GM23338 (cell line): ENCODE data around the gene FAM111A.

Source experiments
- CREB1 ChIP-seq: fragments of 250-450 bp; sonication (Bioruptor Pico); IDR thresholded peaks from 2 replicates; pipeline ENCODE4 v1.5.0; 2020; ENCODE audit warnings: low read depth, mild to moderate bottlenecking, moderate library complexity
- EZH2 ChIP-seq: fragments of 200-600 bp; sonication (generic); IDR thresholded peaks from one replicate; pipeline ENCODE4 v1.8.0; 2017; ENCODE audit warnings: antibody characterized with exemption, mild to moderate bottlenecking, low read depth; ENCODE audit not compliant: unreplicated experiment
- JUNB ChIP-seq: IDR thresholded peaks from one replicate; pipeline ENCODE4 v1.6.1; 2016; ENCODE audit warnings: antibody characterized with exemption; ENCODE audit not compliant: unreplicated experiment
- POLR2AphosphoS5 ChIP-seq: IDR thresholded peaks from 2 replicates; pipeline ENCODE4 v1.6.1; 2016; ENCODE audit warnings: antibody characterized with exemption, low read depth
- ZNF114 ChIP-seq: fragments of 250-450 bp; sonication (Bioruptor Pico); IDR thresholded peaks from 2 replicates; pipeline ENCODE4 v1.5.0; 2020; ENCODE audit warnings: mild to moderate bottlenecking, moderate library complexity
- TF ChIP-seq, protein P1 (sequence below), 2 experiments: fragments of 200-600 bp in 1 of 2; sonication (generic) in 1 of 2; conservative IDR thresholded peaks; 2 replicates each; pipeline versions ENCODE4 v1.5.1 to v1.6.1; 2016 to 2017; ENCODE audit warnings: antibody characterized with exemption in 2 of 2, low read depth in 2 of 2, mild to moderate bottlenecking in 2 of 2, moderate library complexity in 1 of 2
- TF ChIP-seq, protein P2 (sequence below): IDR thresholded peaks from one replicate; pipeline ENCODE4 v1.6.1; 2018; ENCODE audit warnings: antibody characterized with exemption; ENCODE audit not compliant: unreplicated experiment

DNA sequence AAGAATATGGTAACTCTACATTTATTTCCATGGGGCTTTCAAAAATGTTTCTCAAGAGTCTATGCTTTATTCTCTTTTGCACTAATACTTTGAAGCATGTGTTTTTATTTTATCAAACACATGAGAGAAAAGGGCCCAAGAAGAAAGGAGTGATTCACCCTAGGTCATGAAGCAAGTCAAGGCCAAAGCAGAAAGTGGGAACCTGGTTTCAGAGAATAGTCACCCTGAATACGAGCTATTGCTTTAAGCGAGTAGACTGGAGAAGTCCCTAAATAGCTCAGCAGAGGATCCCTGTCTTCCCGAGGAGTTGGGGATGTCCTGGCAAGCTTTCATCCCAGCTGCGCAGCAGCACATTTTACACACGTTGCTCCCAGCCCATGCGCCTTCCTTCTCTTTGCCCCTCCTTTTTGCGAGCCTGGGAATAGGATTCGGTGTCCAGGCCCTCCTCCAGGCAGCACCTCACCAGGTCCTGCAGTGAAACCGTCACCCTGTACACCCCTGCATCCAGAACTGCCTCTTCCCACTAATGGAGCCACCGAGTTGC lies 51.0 kb downstream of the FAM111A start:
- TF ChIP-seq, protein P1, sequence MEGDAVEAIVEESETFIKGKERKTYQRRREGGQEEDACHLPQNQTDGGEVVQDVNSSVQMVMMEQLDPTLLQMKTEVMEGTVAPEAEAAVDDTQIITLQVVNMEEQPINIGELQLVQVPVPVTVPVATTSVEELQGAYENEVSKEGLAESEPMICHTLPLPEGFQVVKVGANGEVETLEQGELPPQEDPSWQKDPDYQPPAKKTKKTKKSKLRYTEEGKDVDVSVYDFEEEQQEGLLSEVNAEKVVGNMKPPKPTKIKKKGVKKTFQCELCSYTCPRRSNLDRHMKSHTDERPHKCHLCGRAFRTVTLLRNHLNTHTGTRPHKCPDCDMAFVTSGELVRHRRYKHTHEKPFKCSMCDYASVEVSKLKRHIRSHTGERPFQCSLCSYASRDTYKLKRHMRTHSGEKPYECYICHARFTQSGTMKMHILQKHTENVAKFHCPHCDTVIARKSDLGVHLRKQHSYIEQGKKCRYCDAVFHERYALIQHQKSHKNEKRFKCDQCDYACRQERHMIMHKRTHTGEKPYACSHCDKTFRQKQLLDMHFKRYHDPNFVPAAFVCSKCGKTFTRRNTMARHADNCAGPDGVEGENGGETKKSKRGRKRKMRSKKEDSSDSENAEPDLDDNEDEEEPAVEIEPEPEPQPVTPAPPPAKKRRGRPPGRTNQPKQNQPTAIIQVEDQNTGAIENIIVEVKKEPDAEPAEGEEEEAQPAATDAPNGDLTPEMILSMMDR (conservative IDR thresholded peaks at IDR 0.05; ENCODE audit: low read depth in 2 of 2): no peak
- TF ChIP-seq EZH2 (no peak), CREB1 (CRISPR knock-in tag) (no peak), JUNB (no peak), POLR2AphosphoS5 (no peak), ZNF114 (CRISPR knock-in tag) (no peak)
- TF ChIP-seq, protein P2, sequence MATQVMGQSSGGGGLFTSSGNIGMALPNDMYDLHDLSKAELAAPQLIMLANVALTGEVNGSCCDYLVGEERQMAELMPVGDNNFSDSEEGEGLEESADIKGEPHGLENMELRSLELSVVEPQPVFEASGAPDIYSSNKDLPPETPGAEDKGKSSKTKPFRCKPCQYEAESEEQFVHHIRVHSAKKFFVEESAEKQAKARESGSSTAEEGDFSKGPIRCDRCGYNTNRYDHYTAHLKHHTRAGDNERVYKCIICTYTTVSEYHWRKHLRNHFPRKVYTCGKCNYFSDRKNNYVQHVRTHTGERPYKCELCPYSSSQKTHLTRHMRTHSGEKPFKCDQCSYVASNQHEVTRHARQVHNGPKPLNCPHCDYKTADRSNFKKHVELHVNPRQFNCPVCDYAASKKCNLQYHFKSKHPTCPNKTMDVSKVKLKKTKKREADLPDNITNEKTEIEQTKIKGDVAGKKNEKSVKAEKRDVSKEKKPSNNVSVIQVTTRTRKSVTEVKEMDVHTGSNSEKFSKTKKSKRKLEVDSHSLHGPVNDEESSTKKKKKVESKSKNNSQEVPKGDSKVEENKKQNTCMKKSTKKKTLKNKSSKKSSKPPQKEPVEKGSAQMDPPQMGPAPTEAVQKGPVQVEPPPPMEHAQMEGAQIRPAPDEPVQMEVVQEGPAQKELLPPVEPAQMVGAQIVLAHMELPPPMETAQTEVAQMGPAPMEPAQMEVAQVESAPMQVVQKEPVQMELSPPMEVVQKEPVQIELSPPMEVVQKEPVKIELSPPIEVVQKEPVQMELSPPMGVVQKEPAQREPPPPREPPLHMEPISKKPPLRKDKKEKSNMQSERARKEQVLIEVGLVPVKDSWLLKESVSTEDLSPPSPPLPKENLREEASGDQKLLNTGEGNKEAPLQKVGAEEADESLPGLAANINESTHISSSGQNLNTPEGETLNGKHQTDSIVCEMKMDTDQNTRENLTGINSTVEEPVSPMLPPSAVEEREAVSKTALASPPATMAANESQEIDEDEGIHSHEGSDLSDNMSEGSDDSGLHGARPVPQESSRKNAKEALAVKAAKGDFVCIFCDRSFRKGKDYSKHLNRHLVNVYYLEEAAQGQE: no peak
